Mesodermal cell (in vitro differentiated cells): Measurements from ENCODE around the gene LHPP.

Source experiments
- H3K27ac ChIP-seq: 2 replicates; pipeline ENCODE4 v1.7.0; 2013; ENCODE audit warnings: mild to moderate bottlenecking, low read depth, low read length, moderate library complexity; ENCODE audit not compliant: severe bottlenecking
- H3K36me3 ChIP-seq: 2 replicates; pipeline ENCODE4 v1.7.1; 2013; ENCODE audit warnings: mild to moderate bottlenecking, low read length, moderate library complexity; ENCODE audit not compliant: control insufficient read depth, insufficient read depth
- H3K4me1 ChIP-seq: one replicate; pipeline ENCODE4 v1.7.1; 2013; ENCODE audit warnings: mild to moderate bottlenecking, low read length; ENCODE audit not compliant: insufficient read depth, control insufficient read depth, poor library complexity, severe bottlenecking
- H3K4me3 ChIP-seq: 2 replicates; pipeline ENCODE4 v1.7.0; 2013; ENCODE audit warnings: low read length, control low read depth, mild to moderate bottlenecking; ENCODE audit not compliant: insufficient read depth, poor library complexity, severe bottlenecking; ENCODE audit errors: extremely low read depth
- H3K9me3 ChIP-seq: 2 replicates; pipeline ENCODE4 v1.7.1; 2013; ENCODE audit warnings: mild to moderate bottlenecking, low read length, moderate library complexity; ENCODE audit not compliant: control insufficient read depth
- WGBS, 2 experiments: methylation state at CpG; one replicate each; pipeline ENCODE4 v1.1.5; 2013; ENCODE audit warnings: missing lambda C conversion rate in 2 of 2; ENCODE audit not compliant: insufficient coverage in 2 of 2; 5-methylcytosine and 5-hydroxymethylcytosine counted together

The LHPP gene

DNA sequence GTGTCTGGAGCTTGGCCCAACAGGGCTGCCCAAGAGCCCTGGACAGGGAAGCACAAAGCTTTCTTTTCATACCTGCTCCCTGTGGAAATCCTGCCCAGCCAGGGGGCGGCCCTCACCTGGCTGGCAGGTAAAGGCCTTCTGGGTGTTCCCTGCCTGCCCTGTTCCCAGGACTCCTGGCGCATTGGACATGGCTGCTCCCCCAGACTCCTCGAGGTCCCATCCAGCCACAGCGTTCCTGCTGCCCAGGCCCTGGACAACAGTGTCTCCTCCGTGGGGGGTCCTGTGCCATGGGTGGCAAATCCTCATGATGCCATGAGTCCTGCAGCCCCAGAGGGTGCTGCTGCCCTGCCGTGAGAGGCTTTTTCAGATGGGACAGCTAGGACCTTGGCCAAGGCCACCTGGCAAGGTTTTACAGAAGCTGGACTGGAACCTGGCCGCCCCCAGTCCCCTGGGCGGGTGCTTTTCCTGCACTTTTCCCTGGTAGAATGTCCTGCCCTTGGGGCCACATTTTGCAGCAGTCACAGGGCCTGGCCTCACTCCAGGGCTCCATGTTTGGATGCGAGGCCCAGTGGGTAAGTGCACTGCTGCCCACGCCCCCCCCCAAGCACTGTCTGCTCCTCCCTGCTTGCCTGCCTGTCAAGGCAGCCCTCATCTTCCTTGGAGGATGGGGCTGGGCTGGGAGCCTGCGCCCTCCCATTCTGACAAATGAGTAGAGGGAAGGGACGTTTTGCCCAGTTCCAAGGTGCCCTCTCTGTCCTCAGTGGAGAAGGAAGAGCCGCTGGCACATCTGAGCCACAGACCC, 60.7 kb downstream of the LHPP start:
- H3K9me3 ChIP-seq: no peaks in the 10 kb centered on the region

DNA sequence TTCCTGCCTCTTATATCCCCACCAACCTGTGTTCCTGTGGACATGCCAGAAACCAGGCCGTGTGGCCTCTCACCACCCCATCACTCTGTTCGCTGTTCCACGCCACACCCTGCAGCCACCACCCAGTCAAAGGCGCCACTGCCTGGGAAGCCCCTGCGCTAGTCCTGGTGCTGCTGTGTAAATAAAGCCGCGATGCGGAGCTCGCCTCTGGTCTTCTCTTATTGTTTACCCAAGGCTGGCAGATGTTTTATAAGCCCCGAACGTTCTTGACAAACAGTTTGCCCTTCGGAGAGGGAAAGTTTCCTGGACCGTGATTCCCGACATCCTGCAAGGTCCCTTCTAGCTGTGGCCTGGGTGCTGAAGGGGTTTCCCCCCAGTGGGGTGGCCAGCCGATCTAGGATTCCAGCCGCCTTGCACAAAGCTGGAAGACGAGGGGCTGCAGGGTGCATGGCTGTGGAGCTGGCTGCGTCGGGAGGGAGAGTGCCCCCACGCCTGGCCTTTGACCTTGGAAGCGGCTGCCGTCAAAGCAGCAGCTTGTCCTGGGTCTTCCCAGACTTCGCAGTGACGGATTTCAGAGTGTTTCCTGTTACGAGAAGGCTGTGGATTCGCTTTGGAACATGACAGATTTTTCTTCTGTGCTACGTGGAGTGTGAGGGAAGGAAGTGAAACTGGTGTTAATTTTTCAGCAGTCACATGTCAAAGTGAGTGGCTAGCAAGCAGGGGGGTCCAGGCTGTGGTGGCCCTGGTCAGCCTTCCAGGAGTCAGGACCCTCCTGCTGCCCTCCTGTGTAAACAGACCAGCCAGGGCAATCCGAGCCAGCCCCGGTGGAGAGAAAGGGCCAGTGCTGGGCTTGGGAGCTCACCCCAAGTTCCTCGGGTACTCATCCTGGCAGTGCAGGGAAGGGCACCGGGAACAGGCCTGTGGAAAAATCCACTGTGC, 61.6 kb downstream of the LHPP start:
- Histone ChIP-seq H3K4me3 (no peak overlapping the region), H3K4me1 (no peaks in the 10 kb centered on the region), H3K36me3 (no peaks in the 10 kb centered on the region), H3K9me3 (no peaks in the 10 kb centered on the region), H3K27ac (peak overlapping the region; percentile 36)
- WGBS, 2 experiments: 78 to 82% methylated on average over 27 to 31 of the region's 31 CpGs

More for the DNA sequence above, 60.7 kb downstream of the LHPP start:
- Histone ChIP-seq H3K27ac (no peak overlapping the region), H3K36me3 (no peaks in the 10 kb centered on the region), H3K4me1 (no peaks in the 10 kb centered on the region), H3K4me3 (no peak overlapping the region)
- WGBS, 2 experiments: 87 to 91% methylated on average over 10 to 12 of the region's 13 CpGs

DNA sequence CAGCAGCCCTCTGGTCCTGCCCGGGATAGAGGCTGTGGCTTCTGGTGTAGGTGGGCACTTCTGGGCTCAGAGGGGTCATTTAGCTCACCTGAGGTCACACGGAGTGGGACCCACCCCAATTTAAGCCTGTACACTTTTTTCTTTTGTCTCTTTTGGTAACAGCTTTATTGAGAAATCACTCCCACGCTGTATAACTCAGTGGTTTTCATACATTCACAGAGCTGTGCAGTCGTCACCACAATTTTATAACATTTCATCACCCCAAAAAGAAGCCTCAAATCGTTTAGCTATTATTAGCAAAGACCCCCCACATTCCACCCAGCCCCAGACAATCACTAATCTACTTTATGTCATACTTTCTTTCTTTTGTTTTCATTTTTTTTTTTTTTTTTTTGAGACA, 62.3 kb downstream of the LHPP start:
- Histone ChIP-seq H3K9me3 (no peaks in the 10 kb centered on the region), H3K4me3 (no peak overlapping the region), H3K36me3 (no peaks in the 10 kb centered on the region), H3K27ac (no peak overlapping the region), H3K4me1 (no peaks in the 10 kb centered on the region)
- WGBS, 2 experiments: 79 to 91% methylated on average over 5 of the region's 5 CpGs

DNA sequence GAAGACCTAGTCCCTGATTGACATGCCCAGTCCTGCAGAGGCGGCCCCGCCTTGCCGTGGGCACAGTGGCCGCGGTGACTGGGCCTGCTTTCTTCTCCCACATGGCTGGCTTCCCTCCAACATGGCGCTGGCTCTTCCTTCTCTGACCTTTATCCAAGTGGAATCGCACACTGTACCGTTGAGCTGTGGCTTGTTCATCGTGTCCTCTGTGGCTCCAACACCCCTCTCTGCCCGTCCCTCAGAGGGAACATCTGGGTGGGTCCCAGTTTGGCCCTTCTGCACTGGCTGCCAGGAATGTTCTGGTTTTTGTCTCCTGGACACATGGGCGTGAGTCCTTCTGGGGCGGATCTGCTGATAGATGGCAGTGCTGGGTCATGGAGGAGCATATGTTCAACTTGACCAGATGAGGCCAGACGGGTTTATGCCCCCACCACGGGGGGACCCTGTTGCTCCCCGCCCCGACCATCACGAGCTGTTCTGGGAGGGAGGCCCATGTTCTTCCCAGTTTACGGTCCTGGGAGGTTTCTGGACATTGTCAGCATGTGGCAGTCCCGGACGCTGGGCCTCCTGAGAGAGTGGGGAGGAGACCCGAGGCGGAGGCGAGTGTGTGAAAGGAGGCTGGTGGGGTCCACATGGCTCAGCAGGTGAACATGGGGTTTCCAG, 63.5 kb downstream of the LHPP start:
- no peak overlapping the region for H3K27ac ChIP-seq
- no peak overlapping the region for H3K4me3 ChIP-seq
- 93 to 95% methylated on average over 20 to 23 of the region's 23 CpGs for WGBS, 2 experiments
- no peaks in the 10 kb centered on the region for H3K4me1 ChIP-seq
- no peaks in the 10 kb centered on the region for H3K9me3 ChIP-seq
- no peaks in the 10 kb centered on the region for H3K36me3 ChIP-seq

DNA sequence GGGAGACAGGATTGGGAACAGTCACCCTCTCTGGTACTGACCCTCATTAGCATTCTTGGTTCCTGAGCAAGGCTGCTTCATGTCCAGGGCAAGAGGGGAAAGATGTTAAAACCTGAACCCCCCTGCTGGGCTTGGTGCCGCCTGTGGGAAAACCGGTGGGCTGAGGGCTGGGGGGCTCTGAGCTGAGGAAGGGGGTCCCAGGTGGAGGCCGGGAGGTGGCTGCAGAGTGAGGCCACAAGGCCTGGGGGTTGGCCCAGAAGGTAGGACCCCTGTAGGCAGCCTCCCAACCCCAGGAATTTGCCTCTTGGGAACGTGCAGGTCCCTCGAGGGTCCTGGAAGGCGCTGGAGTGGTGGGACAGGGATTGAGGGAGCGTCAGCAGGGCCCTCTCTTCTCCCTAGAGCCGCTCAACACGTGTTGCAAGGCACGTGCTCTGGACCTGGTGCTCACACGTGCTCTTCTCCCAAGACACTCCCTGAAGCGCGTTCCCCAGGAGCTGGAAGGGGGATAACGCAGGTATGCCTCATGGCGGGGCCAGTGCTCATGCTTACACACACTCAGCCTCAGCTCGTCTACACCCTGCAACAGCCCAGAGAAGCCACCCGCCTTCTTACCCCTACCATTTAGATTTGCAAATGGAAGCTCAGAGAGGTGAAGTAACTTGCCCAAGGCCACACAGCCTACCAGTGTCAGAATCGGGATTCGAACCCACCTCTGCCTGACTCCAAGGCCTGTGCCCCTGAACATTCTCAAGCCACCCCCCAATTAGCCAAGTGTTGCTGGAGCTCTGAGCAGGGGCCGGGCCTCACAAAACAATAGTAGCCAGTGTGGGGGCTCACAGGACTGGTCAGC, 64.4 kb downstream of the LHPP start:
- Histone ChIP-seq H3K36me3 (no peaks in the 10 kb centered on the region), H3K4me3 (no peak overlapping the region), H3K9me3 (no peaks in the 10 kb centered on the region), H3K27ac (no peak overlapping the region), H3K4me1 (no peaks in the 10 kb centered on the region)
- 81 to 85% methylated on average over 15 to 19 of the region's 20 CpGs for WGBS, 2 experiments

DNA sequence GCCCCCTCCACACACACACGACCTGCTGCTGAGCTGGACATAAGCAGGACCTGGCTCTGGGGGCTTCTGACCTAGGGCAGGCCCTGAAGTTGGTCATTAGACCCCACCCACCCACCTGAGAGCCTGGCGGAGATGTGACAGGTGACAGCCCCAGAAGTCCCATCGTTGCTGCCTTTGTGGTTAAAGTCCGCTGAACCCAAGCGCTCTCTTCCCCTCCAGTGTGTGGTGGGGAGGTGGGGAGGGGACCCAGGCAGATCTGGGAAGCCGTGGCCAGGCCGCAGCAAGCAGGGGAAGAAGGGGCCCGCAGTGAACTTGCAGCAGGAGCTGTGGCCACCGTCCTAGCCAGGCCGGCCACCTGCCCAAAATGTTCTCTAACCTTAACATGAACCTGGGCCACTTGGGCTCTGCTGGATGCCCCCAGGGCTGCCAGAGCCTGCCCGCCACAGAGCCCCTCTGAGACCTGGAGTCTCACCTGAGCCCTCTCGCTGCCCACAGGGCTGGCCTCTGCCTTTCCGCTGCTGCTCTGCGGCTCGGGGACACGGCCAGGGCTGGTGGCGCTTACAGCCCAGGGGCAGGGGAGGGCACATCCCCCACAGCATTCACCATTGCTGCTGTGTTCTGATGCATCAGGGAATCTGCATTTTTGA, 65.1 kb downstream of the LHPP start:
- Histone ChIP-seq H3K4me1 (no peaks in the 10 kb centered on the region), H3K4me3 (no peak overlapping the region), H3K36me3 (no peaks in the 10 kb centered on the region), H3K27ac (no peak overlapping the region), H3K9me3 (no peaks in the 10 kb centered on the region)
- 79 to 84% methylated on average over 9 to 14 of the region's 17 CpGs for WGBS, 2 experiments

DNA sequence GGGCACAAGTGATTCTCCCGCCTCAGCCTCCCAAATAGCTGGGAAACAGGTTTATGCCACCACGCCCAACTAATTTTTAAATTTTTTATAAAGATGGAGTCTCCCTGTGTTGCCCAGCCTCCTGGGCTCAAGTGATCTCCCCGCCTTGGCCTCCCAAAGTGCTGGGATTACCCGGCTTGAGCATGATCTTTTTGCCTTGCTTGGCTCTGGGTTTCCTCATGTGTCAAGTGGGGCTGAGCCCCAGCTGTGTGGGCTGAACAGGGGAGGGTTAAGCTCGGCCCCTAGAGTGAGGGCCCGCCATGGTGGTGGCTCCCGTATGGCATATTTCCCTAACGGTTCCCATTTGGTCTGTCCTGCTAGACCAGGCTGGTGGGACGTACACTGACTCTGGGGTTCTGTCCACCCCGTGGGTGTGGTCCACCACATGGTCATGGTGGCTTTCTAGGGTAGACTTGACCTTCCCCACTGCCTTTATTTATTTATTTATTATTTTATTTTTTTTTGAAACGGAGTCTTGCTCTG, 66.3 kb downstream of the LHPP start:
- 84 to 94% methylated on average over 8 of the region's 11 CpGs for WGBS, 2 experiments
- no peaks in the 10 kb centered on the region for H3K4me1 ChIP-seq
- no peak overlapping the region for H3K4me3 ChIP-seq
- no peaks in the 10 kb centered on the region for H3K9me3 ChIP-seq
- no peaks in the 10 kb centered on the region for H3K36me3 ChIP-seq
- H3K27ac ChIP-seq: no peak overlapping the region

DNA sequence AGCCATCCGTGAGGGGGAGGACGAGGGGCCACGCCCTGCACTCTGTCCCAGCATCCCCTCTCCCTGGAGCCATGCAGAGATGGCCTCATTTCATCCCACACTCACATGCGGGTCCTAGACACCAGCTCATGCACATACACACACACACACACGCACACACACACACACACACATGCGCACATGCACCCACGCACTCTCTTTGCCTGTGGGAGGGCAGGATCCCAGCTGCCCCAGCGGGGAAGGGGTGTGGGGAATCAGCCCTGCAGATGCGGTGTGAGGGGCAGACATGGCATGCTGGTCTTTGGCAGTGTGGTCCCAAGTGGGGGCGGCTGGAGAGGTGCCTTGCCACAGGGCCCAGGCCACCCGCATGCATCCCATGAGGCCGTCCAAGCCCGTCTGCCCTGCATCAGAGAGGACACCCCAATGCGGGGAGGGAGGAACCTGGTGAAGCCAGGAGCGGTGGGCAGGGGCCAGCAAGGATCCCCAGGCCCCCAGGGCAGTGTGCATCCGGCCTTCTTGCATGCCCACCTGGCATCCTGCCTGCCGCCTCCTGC, 68.1 kb downstream of the LHPP start:
- no peak overlapping the region for H3K27ac ChIP-seq
- no peak overlapping the region for H3K4me3 ChIP-seq
- no peaks in the 10 kb centered on the region for H3K4me1 ChIP-seq
- WGBS, 2 experiments: 74 to 75% methylated on average over 8 to 15 of the region's 17 CpGs
- H3K9me3 ChIP-seq: no peaks in the 10 kb centered on the region
- no peaks in the 10 kb centered on the region for H3K36me3 ChIP-seq

DNA sequence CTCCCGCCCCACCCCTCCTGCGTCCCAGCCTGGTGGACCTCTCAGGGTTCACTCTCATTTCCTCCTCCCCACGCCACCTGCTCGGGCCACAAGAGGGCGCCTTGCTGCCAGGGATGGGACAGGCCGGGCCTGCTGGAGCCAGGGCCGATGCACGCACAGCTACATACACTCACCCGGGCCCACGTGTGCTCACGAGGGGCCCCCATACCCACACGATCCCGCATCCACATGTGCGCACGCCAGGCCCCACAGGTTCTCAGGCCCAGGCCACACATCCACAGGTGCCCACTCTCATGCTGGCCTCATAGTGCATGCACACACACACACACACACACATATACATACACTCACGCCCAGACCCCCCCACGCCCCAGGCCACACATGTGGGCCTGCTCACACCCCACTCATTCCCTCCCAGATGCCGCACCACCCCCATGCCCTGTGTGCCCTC, 68.6 kb downstream of the LHPP start:
- H3K4me3 ChIP-seq: no peak overlapping the region
- H3K4me1 ChIP-seq: no peaks in the 10 kb centered on the region
- H3K36me3 ChIP-seq: no peaks in the 10 kb centered on the region
- H3K27ac ChIP-seq: no peak overlapping the region
- 26 to 28% methylated on average over 16 of the region's 18 CpGs for WGBS, 2 experiments
- H3K9me3 ChIP-seq: no peaks in the 10 kb centered on the region
